ENCODE data around the gene DAB2IP.

The DAB2IP gene

DNA sequence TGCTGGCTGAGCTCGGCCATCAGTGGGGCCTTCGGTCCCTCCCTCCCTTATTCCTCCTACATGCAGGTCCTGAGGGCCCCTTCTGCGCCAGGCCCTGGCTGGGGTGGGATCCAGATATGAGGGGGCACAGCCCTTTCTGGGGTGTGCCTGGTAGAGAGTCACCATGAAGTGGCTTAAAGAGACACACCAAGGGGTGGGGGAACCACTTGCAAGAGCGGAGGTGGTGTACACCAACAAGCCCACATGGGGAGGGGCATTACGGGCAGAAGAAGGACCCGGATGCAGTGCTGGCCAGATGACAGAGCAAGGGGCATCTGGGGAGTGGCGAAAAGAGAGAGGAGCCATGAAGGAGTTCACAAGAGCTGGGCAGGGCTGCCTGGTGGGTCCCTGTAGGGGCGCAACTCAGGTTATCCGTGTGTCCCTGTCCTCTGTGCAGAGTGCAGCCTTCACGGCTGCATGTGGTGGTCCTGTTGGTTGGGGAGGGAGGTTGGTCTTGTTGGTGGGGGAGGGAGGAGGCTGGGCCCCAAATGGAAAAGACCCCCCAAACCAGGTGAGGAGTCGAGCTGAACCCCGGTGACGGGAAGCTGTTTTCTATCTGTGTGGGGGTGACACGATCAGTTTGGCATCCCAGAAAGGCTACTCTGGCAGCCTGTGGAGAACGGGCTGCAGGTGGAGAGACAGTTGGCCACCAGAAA lies 158.1 kb downstream of the DAB2IP start:
- Histone ChIP-seq H3K4me3 (no peak overlapping the region), H3K27ac (no peak overlapping the region)
- peak; percentile 55 for DNase-seq (ENCODE audit: low spot score)
- TF ChIP-seq, protein P1, sequence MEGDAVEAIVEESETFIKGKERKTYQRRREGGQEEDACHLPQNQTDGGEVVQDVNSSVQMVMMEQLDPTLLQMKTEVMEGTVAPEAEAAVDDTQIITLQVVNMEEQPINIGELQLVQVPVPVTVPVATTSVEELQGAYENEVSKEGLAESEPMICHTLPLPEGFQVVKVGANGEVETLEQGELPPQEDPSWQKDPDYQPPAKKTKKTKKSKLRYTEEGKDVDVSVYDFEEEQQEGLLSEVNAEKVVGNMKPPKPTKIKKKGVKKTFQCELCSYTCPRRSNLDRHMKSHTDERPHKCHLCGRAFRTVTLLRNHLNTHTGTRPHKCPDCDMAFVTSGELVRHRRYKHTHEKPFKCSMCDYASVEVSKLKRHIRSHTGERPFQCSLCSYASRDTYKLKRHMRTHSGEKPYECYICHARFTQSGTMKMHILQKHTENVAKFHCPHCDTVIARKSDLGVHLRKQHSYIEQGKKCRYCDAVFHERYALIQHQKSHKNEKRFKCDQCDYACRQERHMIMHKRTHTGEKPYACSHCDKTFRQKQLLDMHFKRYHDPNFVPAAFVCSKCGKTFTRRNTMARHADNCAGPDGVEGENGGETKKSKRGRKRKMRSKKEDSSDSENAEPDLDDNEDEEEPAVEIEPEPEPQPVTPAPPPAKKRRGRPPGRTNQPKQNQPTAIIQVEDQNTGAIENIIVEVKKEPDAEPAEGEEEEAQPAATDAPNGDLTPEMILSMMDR (IDR thresholded peaks at IDR 0.05): no peak

DNA sequence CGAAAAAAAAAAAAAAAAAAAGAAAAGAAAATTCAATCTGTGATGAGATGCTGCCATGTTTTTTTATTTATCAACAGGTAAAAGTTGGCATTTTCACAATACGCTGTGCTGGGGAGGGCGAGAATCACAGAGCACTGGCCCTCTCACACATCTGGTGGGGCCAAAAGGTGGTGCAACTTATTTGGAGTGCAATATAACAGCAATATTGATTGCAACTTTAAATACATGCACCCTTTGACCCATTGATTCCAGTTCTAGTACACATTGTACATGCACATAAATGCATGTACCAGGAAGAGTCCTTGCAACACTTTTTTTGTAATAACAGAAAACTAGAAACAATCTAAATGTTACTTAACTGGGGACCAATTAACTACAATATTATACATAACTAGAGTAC lies 159.1 kb downstream of the DAB2IP start:
- TF ChIP-seq, protein P1 (IDR thresholded peaks at IDR 0.05): no peak
- H3K27ac ChIP-seq: no peak overlapping the region
- no peak overlapping the region for H3K4me3 ChIP-seq
- no peak for DNase-seq (ENCODE audit: low spot score)

DNA sequence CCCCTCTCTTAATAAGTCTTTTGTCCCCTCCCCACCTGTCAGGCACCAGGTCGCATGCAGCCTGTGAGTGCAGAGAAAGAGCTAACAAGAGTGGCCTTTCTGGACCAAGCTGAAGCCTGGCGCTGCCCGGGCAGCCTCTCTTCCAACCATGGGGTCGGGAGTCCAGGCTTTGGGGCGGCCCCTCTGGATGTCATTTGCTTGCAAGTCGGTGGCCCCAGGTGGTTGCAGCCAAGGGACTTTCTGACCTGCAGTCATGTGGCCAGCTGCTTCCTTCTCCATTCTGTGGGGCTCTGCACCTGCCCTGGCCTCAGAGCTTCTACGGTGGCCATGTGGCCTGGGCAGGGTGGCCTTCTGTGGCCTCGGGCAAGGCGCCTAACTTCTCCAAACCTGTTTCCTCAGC lies 159.7 kb downstream of the DAB2IP start:
- DNase-seq (ENCODE audit: low spot score): peak; percentile 50
- Histone ChIP-seq H3K27ac (no peak overlapping the region), H3K4me3 (no peak overlapping the region)
- TF ChIP-seq, protein P1 (IDR thresholded peaks at IDR 0.05): no peak

DNA sequence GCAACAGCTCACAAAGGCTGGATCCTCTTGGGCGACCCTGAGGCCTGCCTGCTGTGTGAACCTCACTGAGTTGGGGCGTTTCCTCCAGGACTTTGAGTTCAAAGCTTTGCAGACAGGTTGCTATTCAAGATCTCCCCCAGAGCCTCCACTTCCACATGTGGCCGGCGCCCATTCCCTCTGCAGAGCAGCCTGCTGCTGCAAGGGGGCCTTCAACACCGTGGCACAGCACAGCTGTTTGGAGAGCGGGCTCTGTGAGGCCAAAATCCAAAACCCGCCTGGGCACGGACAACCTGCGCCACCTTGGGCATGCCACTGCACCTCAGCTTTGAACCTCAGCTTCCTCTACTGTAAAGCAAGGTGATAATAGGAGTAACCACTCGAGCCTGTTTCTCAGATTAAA lies 160.3 kb downstream of the DAB2IP start:
- Histone ChIP-seq H3K27ac (no peak overlapping the region), H3K4me3 (no peak overlapping the region)
- DNase-seq (ENCODE audit: low spot score): peak; percentile 56
- TF ChIP-seq, protein P1 (IDR thresholded peaks at IDR 0.05): no peak

DNA sequence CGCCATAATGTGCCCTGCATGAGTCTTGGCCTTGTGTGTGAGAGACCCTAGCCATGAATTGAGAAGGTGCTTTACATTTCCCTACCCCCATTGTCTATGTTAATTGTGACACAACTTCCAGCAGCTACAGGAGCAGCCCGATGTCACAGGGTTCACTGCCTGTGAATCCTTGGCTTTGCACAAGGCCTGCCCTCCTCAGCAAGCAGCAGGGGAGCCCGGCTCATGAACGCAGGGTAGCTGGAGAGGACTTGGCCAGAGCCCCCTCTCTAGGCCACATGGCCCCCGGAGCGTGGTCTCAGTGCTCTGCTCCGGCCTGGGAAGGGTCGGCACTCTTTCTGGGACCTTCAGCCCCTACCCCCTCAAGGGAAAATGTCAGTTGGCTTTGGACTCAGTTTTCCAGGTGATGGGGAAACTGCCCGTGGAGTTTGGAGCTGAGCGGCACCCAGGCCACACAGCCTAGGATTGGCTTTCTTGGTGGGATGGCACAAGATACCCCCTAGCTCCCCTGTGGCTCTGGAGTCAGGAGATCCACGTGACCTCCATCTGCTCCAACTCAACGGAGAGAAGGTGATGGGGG lies 160.8 kb downstream of the DAB2IP start:
- Histone ChIP-seq H3K4me3 (no peak overlapping the region), H3K27ac (no peak overlapping the region)
- DNase-seq (ENCODE audit: low spot score): peak; percentile 46
- TF ChIP-seq, protein P1 (IDR thresholded peaks at IDR 0.05): no peak

DNA sequence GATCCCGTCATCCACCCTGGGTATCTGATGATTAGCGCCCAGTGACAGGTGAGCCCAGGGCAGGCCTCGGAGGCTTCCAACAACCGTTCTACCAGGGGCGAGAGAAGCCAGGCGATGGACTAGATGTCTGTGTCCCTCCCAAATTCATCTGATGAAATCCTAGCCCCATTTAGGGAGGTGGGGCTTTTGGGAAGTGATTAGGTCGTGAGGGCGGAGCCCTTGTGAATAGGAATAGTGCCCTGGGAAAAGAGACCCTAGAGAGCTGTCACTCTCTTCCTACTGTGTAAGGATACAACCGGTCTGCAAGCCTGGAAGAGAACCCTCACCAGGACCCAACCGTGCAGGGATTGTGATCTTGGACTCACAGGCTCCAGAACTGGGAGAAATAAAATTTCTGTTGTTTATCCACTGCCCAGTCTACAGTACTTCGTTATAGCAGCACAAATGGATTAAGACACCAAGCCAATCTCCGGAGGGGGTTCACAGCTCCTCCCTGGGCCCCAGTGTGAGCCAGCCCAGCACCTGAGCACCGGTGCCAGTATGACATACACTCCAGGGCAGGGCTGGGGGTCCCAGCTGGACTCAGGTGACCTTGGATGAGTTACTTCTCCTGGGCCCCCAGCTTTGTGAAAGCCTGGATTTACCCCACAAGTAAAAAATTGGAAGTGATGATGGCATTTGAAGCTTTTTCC lies 162.2 kb downstream of the DAB2IP start:
- TF ChIP-seq, protein P1 (IDR thresholded peaks at IDR 0.05): no peak
- no peak overlapping the region for H3K27ac ChIP-seq
- no peak overlapping the region for H3K4me3 ChIP-seq

More for the DNA sequence above, 162.2 kb downstream of the DAB2IP start:
- DNase-seq (ENCODE audit: low spot score): peak; percentile 43

All from coronary artery (tissue), 2 donors.